Measurements from ENCODE around the gene KEL.
"Not testable (repeated sequence)": the region's sequence is repeated elsewhere in the genome, so short reads cannot be mapped to it uniquely, and the experiment has no call there.

KEL gene, protein sequence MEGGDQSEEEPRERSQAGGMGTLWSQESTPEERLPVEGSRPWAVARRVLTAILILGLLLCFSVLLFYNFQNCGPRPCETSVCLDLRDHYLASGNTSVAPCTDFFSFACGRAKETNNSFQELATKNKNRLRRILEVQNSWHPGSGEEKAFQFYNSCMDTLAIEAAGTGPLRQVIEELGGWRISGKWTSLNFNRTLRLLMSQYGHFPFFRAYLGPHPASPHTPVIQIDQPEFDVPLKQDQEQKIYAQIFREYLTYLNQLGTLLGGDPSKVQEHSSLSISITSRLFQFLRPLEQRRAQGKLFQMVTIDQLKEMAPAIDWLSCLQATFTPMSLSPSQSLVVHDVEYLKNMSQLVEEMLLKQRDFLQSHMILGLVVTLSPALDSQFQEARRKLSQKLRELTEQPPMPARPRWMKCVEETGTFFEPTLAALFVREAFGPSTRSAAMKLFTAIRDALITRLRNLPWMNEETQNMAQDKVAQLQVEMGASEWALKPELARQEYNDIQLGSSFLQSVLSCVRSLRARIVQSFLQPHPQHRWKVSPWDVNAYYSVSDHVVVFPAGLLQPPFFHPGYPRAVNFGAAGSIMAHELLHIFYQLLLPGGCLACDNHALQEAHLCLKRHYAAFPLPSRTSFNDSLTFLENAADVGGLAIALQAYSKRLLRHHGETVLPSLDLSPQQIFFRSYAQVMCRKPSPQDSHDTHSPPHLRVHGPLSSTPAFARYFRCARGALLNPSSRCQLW

GRCh38 chr7:142961973-142962926 lies at the start of gene KEL:
TSS of gene KEL (minus strand) at chr7:142962363. CDS start at chr7:142962206, 157 bp downstream.
- DNase-seq (ENCODE audit: low spot score), result no peak

GRCh38 chr7:143008007-143008901 lies 46.1 kb upstream of the KEL start:
- peak; percentile 62 for DNase-seq (ENCODE audit: low spot score)

- DNase-seq (ENCODE audit: low spot score), result no peak
These were observed 43.6 kb upstream of the KEL start for GRCh38 chr7:143005632-143006260.

DNA sequence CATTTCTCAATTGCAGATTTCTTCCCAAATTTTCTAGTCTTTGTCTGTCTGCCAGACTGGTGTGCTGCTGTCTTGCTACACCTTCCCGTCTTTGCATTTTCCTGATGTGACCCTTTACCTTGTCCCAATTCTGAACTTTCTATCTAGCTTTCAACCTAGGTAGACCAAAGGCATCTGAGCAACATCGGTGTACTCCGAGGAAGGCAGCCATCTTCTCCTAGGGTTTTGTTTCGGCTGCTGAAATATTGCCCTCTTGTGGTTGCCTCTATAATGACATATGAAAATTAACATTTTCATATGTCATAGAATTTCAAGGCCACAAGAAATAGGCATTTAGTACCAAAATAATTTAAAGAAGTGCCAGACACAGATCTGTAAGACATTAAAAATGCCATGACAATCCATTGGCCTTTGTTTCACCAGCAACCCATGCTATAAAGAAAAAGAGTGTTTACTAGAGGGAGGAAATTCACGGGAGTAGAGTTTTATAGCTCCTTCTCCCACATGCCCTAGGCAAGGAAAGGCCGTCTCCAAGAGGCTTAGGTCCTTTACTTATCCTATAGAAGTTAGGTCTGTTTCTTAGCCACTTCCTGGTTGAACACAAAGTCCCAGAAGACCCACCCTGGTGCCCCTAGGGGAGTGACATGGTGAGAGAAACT lies 41.4 kb upstream of the KEL start:
- DNase-seq (ENCODE audit: low spot score), result peak; percentile 58

DNA sequence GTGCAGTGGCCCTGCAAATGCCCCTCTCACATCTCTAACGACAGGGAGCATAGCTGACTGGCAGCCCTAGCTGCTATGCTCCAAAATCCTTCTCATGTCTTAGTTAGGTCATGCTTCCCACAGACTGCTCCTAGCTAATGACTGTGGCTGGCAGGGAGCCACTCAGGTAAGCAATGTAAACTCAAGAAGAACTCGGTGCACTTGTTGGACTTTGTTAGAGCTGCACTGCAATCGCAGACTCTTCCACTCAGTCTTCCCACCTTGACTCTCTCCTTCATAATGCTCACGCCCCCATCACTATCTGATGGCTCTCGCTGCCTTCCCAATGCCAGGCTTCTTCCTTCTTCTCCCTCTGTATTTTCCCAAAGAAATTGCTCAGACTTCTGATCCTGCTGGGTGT lies 40.7 kb upstream of the KEL start:
- DNase-seq (ENCODE audit: low spot score), result peak; percentile 6

GRCh38 chr7:143002106-143002505 lies 39.9 kb upstream of the KEL start:
- peak; percentile 22 for DNase-seq (ENCODE audit: low spot score)

DNA sequence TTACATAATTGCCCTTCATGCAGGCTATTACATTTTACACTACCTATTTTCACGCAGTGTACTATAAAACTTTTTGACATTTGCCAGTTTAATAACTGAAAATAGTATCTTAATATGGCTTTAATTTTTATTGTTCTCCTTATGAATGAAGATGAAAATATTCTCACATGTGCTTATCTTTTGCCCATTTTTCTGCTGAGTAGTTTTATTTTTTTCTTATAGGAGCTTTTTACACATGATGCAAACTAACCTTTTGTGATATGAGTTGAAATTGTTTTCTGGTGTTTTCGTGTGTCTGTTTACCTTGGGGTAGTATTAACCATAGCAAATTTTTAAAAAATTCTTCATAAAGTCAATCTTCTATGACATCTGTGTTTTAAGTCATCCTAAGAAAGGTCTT lies 38.5 kb upstream of the KEL start:
- no peak for DNase-seq (ENCODE audit: low spot score)

DNA sequence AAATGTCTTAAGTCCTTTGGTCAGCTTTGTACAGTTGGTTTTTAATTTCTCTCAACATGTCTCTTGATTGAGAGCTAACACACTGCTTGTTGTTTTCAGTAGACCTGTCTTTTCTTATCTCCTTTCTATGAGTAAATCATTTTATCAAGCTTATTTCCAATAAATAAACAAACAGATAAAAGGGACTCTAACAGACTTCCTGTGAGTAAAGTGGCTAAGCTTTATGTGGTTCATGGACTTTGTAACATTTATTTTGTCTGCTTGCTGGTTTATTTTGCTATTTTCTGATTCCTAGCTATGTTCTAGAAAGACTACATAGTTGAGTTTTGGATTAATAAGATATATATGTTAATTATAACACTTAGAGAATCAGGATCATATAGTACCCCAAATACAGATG lies 37.6 kb upstream of the KEL start:
- DNase-seq (ENCODE audit: low spot score), result no peak

DNA sequence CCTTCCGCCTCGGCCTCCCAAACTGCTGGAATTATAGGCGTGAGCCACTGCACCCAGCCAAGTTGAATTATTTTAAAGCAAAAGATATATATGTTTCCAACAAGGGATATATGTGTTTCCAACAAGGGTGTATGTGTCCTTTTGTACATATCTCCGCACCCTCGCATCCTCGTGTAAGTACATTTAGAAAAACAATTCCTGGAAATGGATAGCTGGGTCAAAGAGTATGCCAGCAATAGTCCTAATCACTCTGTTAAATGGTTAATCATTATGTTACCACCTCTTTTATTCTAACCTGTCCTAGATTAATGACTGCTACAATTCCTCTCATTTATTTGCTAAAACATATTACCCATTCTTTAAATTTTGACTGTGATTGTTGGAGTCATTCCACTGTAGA lies 36.8 kb upstream of the KEL start:
- no peak for DNase-seq (ENCODE audit: low spot score)

DNA sequence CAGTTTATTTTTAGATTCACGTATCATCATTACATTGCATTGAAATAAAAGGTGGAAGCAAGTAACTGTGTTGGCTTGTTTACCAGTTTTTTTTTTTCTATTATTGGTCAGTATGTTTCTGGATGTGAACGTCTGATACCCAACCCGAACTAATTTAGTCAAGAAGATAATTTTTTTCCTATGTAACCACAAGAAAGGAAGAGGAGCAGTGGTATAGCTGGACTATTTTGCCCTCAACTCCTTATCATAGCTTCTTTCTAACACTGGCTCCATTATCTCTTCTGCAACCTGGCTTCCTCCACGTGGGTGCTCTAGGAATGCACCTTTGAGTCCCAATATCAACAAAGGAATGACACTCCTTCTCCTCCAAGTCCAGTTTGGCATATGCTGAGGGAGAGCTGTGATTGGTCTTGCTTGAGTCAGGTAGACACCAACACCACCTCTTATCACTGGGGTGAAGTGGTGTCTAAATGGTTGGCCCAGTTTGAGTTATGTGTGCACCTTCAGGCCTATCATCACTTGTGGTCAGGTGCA lies 35.4 kb upstream of the KEL start:
- DNase-seq (ENCODE audit: low spot score), result no peak

DNA sequence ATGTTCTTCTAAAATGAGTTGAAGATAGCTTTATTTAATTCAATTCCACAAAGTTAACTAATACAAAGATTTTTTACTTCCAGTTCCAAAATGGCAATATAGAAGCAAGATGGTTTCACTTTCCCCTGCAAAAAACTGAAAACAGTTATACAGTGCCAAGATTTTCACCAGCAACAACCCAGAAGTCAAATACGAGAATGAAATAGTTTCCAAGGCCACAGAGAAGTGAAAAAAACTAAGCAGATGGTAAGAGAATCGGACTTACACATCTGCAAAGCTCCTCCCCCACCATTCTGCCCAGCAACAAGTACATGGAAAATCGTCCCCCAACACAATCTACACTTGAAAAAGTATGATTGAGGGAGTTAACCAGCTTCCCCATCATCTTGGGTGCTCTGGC lies 30.3 kb upstream of the KEL start:
- no peak for DNase-seq (ENCODE audit: low spot score)

DNA sequence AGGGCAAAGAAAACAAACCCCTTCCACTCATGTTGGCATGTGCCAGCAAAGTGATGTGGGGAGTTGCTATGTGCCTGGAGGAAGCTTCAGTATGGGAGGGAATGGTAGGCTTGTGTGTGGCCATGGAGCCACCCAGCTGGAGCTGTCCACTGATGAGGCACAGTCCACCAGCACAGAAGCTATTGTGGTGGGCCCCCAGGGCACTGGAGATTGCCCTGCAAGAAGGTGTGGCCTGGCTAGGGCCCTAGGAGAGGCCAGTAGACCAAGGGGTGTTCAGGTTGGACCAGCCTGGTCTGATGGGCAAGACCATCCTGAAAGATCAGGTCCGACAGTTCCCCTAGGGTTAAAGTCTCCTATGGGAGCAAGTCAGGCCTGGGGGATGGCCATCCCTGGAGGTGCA lies 22.1 kb upstream of the KEL start:
- DNase-seq (ENCODE audit: low spot score), result no peak

DNA sequence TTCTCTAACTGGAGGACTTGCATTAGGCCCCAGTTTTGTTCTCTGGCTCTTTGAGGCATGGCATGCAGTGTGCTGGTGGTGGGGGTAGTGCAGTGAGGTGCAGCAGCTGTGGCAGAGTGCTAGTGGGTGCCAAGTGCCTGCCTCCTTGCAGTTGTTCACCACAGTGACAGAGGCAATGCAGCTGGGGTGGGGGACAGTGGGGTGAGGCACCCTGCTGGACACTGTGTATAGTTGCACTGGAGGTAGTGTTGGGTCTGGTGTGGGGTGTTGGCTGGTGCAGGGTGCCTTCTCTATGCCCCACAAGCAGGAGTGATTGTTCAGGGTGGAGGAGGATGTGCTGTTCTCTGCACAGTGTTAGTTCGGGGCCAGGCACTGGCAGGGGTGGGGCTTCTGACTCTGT lies 21.7 kb upstream of the KEL start:
- DNase-seq (ENCODE audit: low spot score), result no peak

- DNase-seq (ENCODE audit: low spot score), result not testable (repeated sequence)
These were observed 16.2 kb upstream of the KEL start for GRCh38 chr7:142978402-142978801.

GRCh38 chr7:142974626-142975025 lies 12.5 kb upstream of the KEL start:
- DNase-seq (ENCODE audit: low spot score), result no peak

- no peak for DNase-seq (ENCODE audit: low spot score)
These were observed 7.0 kb upstream of the KEL start for GRCh38 chr7:142969183-142969582.

GRCh38 chr7:142968229-142968628 lies 6.1 kb upstream of the KEL start:
- no peak for DNase-seq (ENCODE audit: low spot score)

- DNase-seq (ENCODE audit: low spot score), result peak; percentile 3
These were observed 2.5 kb upstream of the KEL start for GRCh38 chr7:142964502-142965246.

GRCh38 chr7:142963993-142964392 lies 1.8 kb upstream of the KEL start:
- no peak for DNase-seq (ENCODE audit: low spot score)

All from kidney tubule cell (primary cell).